Measurements from ENCODE around the gene PRKN.

PRKN gene

GRCh38 chr6:161462148-161462547, 1265.4 kb downstream of the PRKN start:
- no peak overlapping the region for H3K4me3 ChIP-seq (ENCODE audit: low read length)
- no peak for TF ChIP-seq ZNF274 (IDR thresholded peaks at IDR 0.05; ENCODE audit: low read depth, low read length)

GRCh38 chr6:161459008-161459615, 1268.5 kb downstream of the PRKN start:
- TF ChIP-seq ZNF274 (IDR thresholded peaks at IDR 0.05; ENCODE audit: low read depth, low read length): no peak
- H3K4me3 ChIP-seq (ENCODE audit: low read length): no peak overlapping the region

- TF ChIP-seq ZNF274 (IDR thresholded peaks at IDR 0.05; ENCODE audit: low read depth, low read length): no peak
- H3K4me3 ChIP-seq (ENCODE audit: low read length): no peak overlapping the region
These were observed 1269.2 kb downstream of the PRKN start for GRCh38 chr6:161458201-161458951.

- H3K4me3 ChIP-seq (ENCODE audit: low read length): no peak overlapping the region
- no peak for TF ChIP-seq ZNF274 (IDR thresholded peaks at IDR 0.05; ENCODE audit: low read depth, low read length)
These were observed 1271.7 kb downstream of the PRKN start for GRCh38 chr6:161455848-161456247.

- TF ChIP-seq ZNF274 (IDR thresholded peaks at IDR 0.05; ENCODE audit: low read depth, low read length): no peak
- no peak overlapping the region for H3K4me3 ChIP-seq (ENCODE audit: low read length)
These were observed 1274.0 kb downstream of the PRKN start for GRCh38 chr6:161453558-161453957.

- no peak overlapping the region for H3K4me3 ChIP-seq (ENCODE audit: low read length)
- TF ChIP-seq ZNF274 (IDR thresholded peaks at IDR 0.05; ENCODE audit: low read depth, low read length): no peak
These were observed 1275.3 kb downstream of the PRKN start for GRCh38 chr6:161452241-161452640.

GRCh38 chr6:161449521-161449920, 1278.0 kb downstream of the PRKN start:
- H3K4me3 ChIP-seq (ENCODE audit: low read length): no peak overlapping the region
- no peak for TF ChIP-seq ZNF274 (IDR thresholded peaks at IDR 0.05; ENCODE audit: low read depth, low read length)

GRCh38 chr6:161446949-161447348, 1280.6 kb downstream of the PRKN start:
- no peak overlapping the region for H3K4me3 ChIP-seq (ENCODE audit: low read length)
- no peak for TF ChIP-seq ZNF274 (IDR thresholded peaks at IDR 0.05; ENCODE audit: low read depth, low read length)

GRCh38 chr6:161446296-161446925, 1281.2 kb downstream of the PRKN start:
- no peak overlapping the region for H3K4me3 ChIP-seq (ENCODE audit: low read length)
- no peak for TF ChIP-seq ZNF274 (IDR thresholded peaks at IDR 0.05; ENCODE audit: low read depth, low read length)

- no peak for TF ChIP-seq ZNF274 (IDR thresholded peaks at IDR 0.05; ENCODE audit: low read depth, low read length)
- H3K4me3 ChIP-seq (ENCODE audit: low read length): no peak overlapping the region
These were observed 1282.4 kb downstream of the PRKN start for GRCh38 chr6:161445021-161445799.

- TF ChIP-seq ZNF274 (IDR thresholded peaks at IDR 0.05; ENCODE audit: low read depth, low read length): no peak
- H3K4me3 ChIP-seq (ENCODE audit: low read length): no peak overlapping the region
These were observed 1283.1 kb downstream of the PRKN start for GRCh38 chr6:161444464-161444863.

- TF ChIP-seq ZNF274 (IDR thresholded peaks at IDR 0.05; ENCODE audit: low read depth, low read length): no peak
- H3K4me3 ChIP-seq (ENCODE audit: low read length): no peak overlapping the region
These were observed 1283.7 kb downstream of the PRKN start for GRCh38 chr6:161443848-161444247.

- TF ChIP-seq ZNF274 (IDR thresholded peaks at IDR 0.05; ENCODE audit: low read depth, low read length): no peak
- no peak overlapping the region for H3K4me3 ChIP-seq (ENCODE audit: low read length)
These were observed 1285.1 kb downstream of the PRKN start for GRCh38 chr6:161442420-161442819.

GRCh38 chr6:161440299-161440698, 1287.3 kb downstream of the PRKN start:
- no peak for TF ChIP-seq ZNF274 (IDR thresholded peaks at IDR 0.05; ENCODE audit: low read depth, low read length)
- no peak overlapping the region for H3K4me3 ChIP-seq (ENCODE audit: low read length)

Data from GM08714 (cell line).